ENCODE data around the gene HTR6.
A peak's percentile ranks its signal among the peaks of the same experiment; 100 is the strongest.
"Not testable (repeated sequence)": the region's sequence is repeated elsewhere in the genome, so short reads cannot be mapped to it uniquely, and the experiment has no call there.

The HTR6 gene

DNA sequence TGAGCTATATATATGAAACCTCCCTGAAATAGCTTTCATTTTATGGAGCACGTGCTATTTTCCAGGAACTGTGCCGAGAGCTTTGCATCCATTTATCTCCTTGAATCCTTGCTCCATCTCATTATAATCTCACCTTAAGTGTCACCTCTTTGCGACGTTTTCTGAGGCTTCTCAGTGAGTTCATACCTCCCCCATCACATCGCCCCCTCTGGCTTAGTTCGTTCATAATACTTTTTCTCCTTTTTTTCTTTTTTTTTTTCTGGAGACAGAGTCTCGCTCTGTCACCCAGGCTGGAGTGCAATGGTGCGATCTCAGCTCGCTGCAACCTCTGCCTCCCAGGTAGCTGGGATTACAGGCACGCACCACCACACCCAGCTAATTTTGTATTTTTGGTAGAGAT lies 25.4 kb upstream of the HTR6 start:
- not testable (repeated sequence) for DNase-seq (ENCODE audit: low read depth in 2 of 2)

DNA sequence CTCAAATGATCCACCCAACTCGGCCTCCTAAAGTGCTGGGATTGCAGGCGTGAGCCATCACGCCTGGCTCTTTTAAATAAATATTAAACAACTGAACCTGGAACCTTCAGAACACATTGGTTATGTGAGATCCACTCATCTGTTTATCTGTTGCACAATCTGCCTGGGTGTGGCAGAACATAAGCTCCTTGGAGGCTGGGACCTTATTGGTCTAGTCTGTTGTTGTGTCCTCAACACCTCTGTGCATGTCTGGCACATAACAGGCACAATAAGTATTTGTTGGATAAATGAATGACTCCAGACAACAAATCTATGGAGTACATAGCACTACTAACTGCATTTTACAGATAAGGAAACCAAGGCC lies 24.7 kb upstream of the HTR6 start:
- DNase-seq (ENCODE audit: low read depth in 2 of 2): no peak

DNA sequence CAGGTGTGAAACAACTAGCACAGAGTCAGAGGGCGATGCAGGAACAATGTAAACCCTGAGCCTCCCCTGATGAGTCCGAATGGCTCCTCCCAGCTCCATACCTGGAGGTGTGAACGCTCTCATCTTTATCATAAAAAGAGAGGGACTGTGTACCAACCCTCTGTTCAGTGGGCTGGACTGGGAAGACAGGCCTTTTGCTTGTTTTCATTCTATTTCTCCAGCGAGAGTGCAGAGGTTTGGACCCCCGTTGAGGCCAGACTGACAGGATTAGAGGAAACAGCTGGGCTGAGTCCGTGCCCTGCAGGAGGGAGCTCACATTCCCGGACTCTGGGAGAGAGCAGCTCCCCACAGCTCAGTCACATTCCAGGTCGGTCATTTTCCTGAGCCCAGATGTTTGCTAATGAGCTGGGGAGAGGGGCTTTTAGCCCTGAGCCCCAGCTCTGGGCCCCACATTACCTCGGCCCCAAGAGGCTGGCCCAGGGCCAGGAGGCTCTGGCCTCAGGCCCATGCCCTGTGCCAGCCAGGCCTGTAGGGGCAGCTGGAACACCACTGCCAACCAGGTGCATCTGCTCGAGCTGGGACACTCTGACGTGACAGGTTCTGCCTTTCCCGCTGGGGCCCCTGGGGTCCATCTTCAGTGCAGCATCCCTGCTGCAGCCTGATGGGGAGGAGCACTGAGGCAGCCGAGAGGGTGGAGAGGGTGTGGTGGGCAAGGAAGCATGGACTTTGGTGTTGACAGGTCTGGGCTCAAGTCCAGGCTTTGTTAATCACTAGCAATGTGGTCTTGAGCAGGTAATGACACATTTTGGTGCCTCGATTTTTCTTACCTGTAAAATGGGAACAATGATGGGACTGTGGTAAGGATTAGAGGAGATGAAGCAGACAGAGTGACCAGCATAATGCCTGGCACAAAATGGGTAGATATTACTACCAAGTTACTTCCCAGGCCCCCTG lies 24.0 kb upstream of the HTR6 start:
- no peak for DNase-seq (ENCODE audit: low read depth in 2 of 2)

DNA sequence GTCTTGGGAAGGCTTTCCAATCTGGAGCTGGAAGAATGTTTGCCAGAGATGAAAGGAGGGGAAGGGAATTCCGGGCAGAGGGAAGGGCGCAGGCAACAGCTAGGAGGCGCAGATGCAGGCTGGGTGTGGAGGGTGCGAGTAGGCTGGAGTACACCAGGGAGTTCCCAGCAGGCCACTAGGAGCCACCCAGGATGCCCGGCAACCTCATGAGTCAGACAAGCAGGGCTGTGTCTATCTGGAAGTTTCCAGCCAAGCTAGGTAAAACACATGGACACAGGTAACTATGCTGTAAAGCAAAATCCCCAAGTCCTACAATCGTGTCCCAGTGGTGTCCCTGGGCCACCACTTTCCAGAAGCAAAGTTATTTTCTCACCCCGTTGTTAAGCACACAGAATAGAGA lies 21.6 kb upstream of the HTR6 start:
- no peak for DNase-seq (ENCODE audit: low read depth in 2 of 2)

GRCh38 chr1:19643602-19644394 lies 20.9 kb upstream of the HTR6 start, which contains the start of gene NBL1:
NBL1 (plus strand) TSS chr1:19644311; CDS start chr1:19655031, 10,720 bp downstream.
- peak; percentile 31 to 78 for DNase-seq (ENCODE audit: low read depth in 2 of 2)

DNA sequence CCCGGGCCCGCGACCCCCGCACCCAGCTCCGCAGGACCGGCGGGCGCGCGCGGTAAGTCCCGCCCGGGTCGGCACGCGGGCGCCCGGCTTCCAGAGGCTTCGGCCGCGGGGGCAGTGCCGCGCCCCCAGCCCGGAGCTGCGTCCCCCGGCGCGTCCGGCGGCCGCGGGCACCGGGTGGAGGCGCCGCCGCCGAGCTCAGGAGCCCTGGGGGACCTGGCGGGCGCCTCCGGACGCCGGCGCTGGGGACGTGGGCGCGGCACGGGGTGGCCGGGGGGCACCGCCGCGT lies 20.3 kb upstream of the HTR6 start:
- no peak for DNase-seq (ENCODE audit: low read depth in 2 of 2)

GRCh38 chr1:19644681-19645410 lies 19.8 kb upstream of the HTR6 start:
- no peak for DNase-seq (ENCODE audit: low read depth in 2 of 2)

DNA sequence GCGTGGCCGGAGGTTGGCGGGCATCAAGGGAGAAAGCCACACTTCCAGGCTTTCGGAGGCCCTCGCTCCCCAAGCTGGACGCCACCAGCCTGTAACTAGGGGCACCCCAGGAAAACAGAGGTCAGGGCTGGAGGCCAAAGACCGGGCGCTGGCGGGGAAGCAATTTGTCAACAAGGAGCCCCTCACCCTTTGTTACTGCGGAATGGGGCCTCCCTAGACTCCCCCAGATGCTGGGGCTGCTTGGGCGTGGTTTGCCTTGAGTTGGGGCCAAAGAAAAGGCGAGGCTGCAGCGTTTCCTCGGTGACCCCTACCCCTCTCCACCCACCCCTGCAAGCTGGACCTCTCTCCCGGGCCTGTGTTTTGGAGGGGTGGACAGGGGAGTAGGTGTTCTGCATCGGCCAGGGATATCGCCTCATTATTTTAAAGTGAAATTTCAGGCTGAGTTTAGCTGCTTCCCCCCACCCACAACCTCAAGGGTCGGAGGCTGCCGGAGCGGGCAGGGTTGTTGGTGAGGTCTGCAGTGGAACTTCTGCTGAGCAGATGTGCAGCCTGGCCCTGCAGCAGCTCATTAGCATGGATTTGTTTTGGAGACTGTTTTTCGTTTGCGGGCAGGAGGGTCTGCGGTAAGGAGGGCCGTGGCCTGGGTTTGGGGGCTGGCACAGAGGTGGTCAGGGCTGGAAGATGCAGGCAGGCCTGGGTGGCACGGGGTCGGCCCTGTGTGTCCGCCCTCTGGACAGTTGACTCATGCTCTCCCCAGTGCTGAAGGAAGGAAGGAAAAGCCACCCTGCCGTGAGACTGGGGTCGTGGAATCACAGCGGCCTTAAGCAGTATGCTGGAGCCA lies 19.0 kb upstream of the HTR6 start:
- DNase-seq (ENCODE audit: low read depth in 2 of 2): no peak

- DNase-seq (ENCODE audit: low read depth in 2 of 2): no peak
Measured at GRCh38 chr1:19646377-19647319, 18.0 kb upstream of the HTR6 start.

GRCh38 chr1:19647643-19648042 lies 17.0 kb upstream of the HTR6 start:
- no peak for DNase-seq (ENCODE audit: low read depth in 2 of 2)

GRCh38 chr1:19648239-19648638 lies 16.4 kb upstream of the HTR6 start:
- DNase-seq (ENCODE audit: low read depth in 2 of 2): no peak

- no peak for DNase-seq (ENCODE audit: low read depth in 2 of 2)
Measured at GRCh38 chr1:19648689-19649088, 16.0 kb upstream of the HTR6 start.

DNA sequence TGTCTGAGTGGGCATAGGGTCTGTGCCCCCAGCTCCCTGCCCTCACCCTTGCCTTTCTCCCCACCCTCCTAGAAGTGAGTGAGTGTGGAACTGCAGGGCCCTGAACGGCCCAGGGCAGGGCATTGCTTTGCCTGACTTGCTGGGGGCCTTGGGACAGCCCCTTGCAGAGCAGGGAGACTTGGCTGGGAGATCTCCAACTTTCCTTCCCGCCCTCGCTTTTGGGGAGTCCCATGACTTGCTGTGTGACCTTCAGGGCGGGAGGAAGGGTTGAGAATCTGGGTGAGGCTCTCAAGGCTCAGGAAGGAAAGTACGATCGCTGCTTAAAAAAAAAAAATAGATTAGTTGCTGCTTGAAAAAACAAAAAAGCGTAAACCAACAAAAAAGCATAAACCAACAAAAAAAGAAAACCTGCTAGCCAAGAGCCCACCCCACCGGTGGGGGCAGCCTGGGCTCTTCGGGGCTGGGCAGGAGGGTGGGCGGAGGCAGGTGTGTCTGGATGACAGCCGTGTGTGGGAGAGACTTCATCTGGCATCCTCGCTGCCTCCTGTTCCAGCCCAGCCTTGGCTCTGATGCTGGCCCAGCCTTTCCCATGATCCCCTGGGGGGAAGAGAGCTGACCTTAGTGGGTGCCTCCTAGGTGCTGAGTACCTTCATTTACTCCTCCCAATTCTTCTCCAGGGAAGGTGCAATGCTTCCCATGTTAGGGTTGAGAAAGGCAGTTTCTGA lies 14.1 kb upstream of the HTR6 start:
- DNase-seq (ENCODE audit: low read depth in 2 of 2): no peak

- DNase-seq (ENCODE audit: low read depth in 2 of 2): peak in 1 of 2 donors; percentile 17
Measured at GRCh38 chr1:19651141-19651737, 13.4 kb upstream of the HTR6 start.

DNA sequence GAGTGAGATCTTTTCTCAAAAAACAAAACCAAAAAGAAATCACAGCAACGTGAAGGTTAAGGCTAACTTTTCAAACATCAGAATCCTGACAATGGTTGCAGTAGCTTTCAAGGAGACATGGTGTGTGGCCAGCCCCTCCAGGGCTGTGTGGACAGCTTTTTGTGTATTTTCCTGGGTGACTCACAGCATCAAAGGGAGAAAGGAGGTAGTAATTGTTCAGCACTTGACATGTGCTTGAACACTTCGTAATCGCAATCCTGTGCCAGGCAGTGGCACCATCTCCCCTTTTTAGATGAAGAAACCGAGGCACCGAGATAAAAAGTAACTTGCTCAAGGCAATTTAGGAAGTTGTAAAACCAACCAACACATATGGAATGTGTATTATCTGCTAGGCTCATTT lies 10.3 kb upstream of the HTR6 start:
- DNase-seq (ENCODE audit: low read depth in 2 of 2): no peak

- no peak for DNase-seq (ENCODE audit: low read depth in 2 of 2)
Measured at GRCh38 chr1:19654886-19655717, 9.6 kb upstream of the HTR6 start.

DNA sequence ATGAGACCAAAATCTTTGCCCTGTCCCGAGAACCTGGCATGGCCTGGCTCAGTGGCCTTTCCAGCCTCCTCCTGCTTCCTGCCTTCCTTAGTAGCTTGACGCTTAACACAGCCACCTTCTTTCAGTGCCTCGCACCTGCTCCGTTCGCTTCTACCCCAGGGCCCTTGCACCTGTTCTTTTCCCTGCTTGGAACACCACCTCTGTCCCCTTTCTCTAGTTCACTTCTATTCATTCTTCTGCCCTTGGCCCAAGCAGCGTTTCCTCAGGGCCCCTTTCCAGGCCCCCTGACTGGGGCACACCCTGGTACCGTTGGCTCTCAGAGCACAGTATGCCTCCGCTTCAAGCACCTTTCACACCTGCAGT lies 9.0 kb upstream of the HTR6 start:
- no peak for DNase-seq (ENCODE audit: low read depth in 2 of 2)

DNA sequence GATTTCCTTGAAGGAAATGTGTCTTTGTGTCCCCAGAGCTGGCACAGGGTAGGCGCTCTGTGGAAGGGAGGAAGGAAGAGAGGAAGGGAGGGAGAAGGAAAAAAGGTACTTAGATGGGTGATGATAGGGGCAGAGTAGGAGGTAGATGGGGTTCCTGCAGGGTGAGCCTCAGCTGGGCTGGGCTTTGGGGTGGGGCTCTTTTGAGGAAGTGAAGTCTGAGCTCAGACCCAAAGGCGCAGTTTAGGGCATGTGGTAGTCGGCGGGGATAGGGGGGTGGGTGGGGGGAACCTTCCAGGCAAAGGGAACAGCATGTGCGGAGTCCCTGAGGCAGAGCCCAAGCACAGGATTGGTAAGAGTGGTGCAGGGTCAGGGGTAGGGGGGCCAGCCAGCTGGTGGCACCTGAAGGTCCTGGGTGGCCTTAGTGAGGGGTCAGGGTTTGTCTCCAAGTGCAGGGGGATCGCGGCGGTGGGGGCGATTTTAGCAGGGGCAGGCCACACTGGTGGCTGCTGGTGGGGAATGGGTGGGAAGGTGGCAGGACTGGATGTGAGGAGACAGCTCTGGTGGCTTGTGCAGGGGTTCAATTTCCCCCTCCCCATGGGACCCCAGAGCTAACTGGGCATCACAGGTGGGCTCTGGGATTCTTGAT lies 8.4 kb upstream of the HTR6 start:
- no peak for DNase-seq (ENCODE audit: low read depth in 2 of 2)

Data from stimulated activated CD8-positive, alpha-beta memory T cell treated with anti-CD3 and anti-CD28 coated beads, Interleukin-7, amount 100 ng/mL, for 4 hours (primary cell).